Tibial nerve (tissue), 4 donors: Measurements from ENCODE around the gene IMPDH1. TPM values are rescaled to one million over a fixed set of nuclear protein-coding genes. Genes with fewer than 3 reads are reported as not detected.

Experiments used
- DNase-seq, 2 donors: peaks; one replicate each; pipeline ENCODE4 v3.0.0-alpha.2; 2019; ENCODE audit warnings: low spot score in 2 of 2
- H3K27ac ChIP-seq, 4 donors: fragments of 200-600 bp; sonication (generic) in 3 of 4; one replicate each; pipeline ENCODE4 v1.5.1; 2017 to 2019; ENCODE audit warnings: mild to moderate bottlenecking in 1 of 4
- H3K27me3 ChIP-seq, 2 donors: fragments of 200-600 bp; sonication (generic) in 1 of 2; one replicate each; pipeline versions ENCODE4 v1.5.1 to v1.6.0; 2017 to 2019
- H3K36me3 ChIP-seq, 3 donors: fragments of 200-600 bp; sonication (generic); one replicate each; pipeline ENCODE4 v1.5.1; 2018 to 2019
- H3K4me1 ChIP-seq, 4 donors: fragments of 200-600 bp; sonication (generic) in 3 of 4; one replicate each; pipeline ENCODE4 v1.5.1; 2017 to 2019
- H3K4me3 ChIP-seq, 4 donors: fragments of 200-600 bp; sonication (generic) in 3 of 4; one replicate each; pipeline ENCODE4 v1.5.1; 2017 to 2019; ENCODE audit warnings: mild to moderate bottlenecking in 1 of 4, moderate library complexity in 1 of 4
- H3K9me3 ChIP-seq, 4 donors: fragments of 200-600 bp; sonication (generic) in 3 of 4; one replicate each; pipeline ENCODE4 v1.5.1; 2017 to 2019
- CTCF ChIP-seq, 5 experiments: fragments of 200-600 bp in 3 of 5; fragments of 450-650 bp in 2 of 5; sonication (generic) in 3 of 5; IDR thresholded peaks; one replicate each; pipeline ENCODE4 v1.5.1; 2016 to 2019; ENCODE audit warnings: antibody characterized with exemption in 5 of 5, mild to moderate bottlenecking in 3 of 5, moderate library complexity in 2 of 5
- EP300 ChIP-seq, 2 donors: sonication (generic); formaldehyde crosslinking; IDR thresholded peaks; one replicate each; pipeline ENCODE4 v1.6.1; 2017; ENCODE audit warnings: antibody characterized with exemption in 2 of 2, mild to moderate bottlenecking in 1 of 2
- POLR2A ChIP-seq, 2 donors: fragments of 450-650 bp; IDR thresholded peaks; one replicate each; pipeline ENCODE4 v1.6.1; 2017; ENCODE audit warnings: antibody characterized with exemption in 2 of 2, mild to moderate bottlenecking in 2 of 2, moderate library complexity in 2 of 2
- WGBS, 2 donors: methylation state at CpG; one replicate each; pipeline ENCODE4 v1.1.5; 2018; 5-methylcytosine and 5-hydroxymethylcytosine counted together
- total RNA-seq, 4 donors: library from RNA; depleted of rRNA; stranded (reverse); fragments of >200 nt; gene quantifications; one replicate each; pipeline ENCODE4 v1.1.0, GENCODE V29; 2016

IMPDH1 gene
- total RNA-seq, 4 donors from 2014 or later, result 50.2 to 102 (median 74.0) TPM

- Histone ChIP-seq H3K27me3 (no peaks in the 10 kb centered on the region), H3K4me1 (peaks cover 0 to 21% (median 0%) of the 10 kb centered on the region in 4 donors), H3K9me3 (no peaks in the 10 kb centered on the region), H3K4me3 (no peak overlapping the region), H3K27ac (no peak overlapping the region), H3K36me3 (no peaks in the 10 kb centered on the region)
- no peak for DNase-seq
- TF ChIP-seq POLR2A (IDR thresholded peaks at IDR 0.05) (no peak), EP300 (IDR thresholded peaks at IDR 0.05) (no peak), CTCF (IDR thresholded peaks at IDR 0.05) (no peak)
- WGBS, 2 donors, result 81 to 91% methylated on average over 3 of the region's 3 CpGs
Observed at GRCh38 chr7:128422842-128423241, 13.1 kb upstream of the IMPDH1 start.

GRCh38 chr7:128422037-128422436 is 12.3 kb upstream of the IMPDH1 start:
- no peak overlapping the region for H3K27ac ChIP-seq
- peaks cover 0 to 13% (median 0%) of the 10 kb centered on the region in 4 donors for H3K4me1 ChIP-seq
- TF ChIP-seq POLR2A (IDR thresholded peaks at IDR 0.05), result no peak
- TF ChIP-seq EP300 (IDR thresholded peaks at IDR 0.05), result no peak
- TF ChIP-seq CTCF (IDR thresholded peaks at IDR 0.05), result no peak
- no peaks in the 10 kb centered on the region for H3K27me3 ChIP-seq
- WGBS, 2 donors, result 57 to 62% methylated on average over 1 of the region's 1 CpG
- DNase-seq, result no peak
- H3K4me3 ChIP-seq, result no peak overlapping the region
- no peaks in the 10 kb centered on the region for H3K36me3 ChIP-seq
- H3K9me3 ChIP-seq, result no peaks in the 10 kb centered on the region

DNA sequence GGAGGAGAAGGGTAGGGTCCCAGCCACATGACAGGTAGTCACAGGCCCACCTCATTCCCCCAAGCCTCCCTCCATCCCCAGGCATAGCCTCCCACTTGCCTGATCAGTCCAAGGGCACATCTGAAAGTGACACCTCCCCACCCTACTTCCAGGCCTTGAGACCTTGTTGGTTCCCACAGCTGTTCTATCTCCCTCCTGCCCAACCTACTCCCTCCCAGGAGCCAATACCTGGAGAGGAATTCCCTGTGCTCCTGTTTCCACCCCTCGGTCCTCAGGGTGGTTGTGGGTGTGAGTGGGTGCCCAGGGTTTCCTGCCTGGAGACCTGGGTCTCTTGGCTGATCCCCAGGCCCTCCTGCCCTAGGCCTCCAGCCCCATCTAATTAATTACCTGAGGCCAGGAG is 11.6 kb upstream of the IMPDH1 start:
- TF ChIP-seq POLR2A (IDR thresholded peaks at IDR 0.05), result no peak
- TF ChIP-seq EP300 (IDR thresholded peaks at IDR 0.05), result no peak
- TF ChIP-seq CTCF (IDR thresholded peaks at IDR 0.05), result no peak
- DNase-seq, result no peak
- no peak overlapping the region for H3K4me3 ChIP-seq
- 70 to 88% methylated on average over 1 of the region's 1 CpG for WGBS, 2 donors
- H3K36me3 ChIP-seq, result no peaks in the 10 kb centered on the region
- H3K27ac ChIP-seq, result peak overlapping the region in 1 of 4 donors; percentile 51
- H3K9me3 ChIP-seq, result no peaks in the 10 kb centered on the region
- H3K27me3 ChIP-seq, result no peaks in the 10 kb centered on the region
- H3K4me1 ChIP-seq, result peaks cover 0 to 12% (median 0%) of the 10 kb centered on the region in 4 donors

GRCh38 chr7:128420773-128421172 is 11.0 kb upstream of the IMPDH1 start:
- no peaks in the 10 kb centered on the region for H3K27me3 ChIP-seq
- no peak overlapping the region for H3K4me3 ChIP-seq
- DNase-seq, result no peak
- H3K36me3 ChIP-seq, result no peaks in the 10 kb centered on the region
- peaks cover 0 to 12% (median 0%) of the 10 kb centered on the region in 4 donors for H3K4me1 ChIP-seq
- TF ChIP-seq POLR2A (IDR thresholded peaks at IDR 0.05) (no peak), EP300 (IDR thresholded peaks at IDR 0.05) (no peak), CTCF (IDR thresholded peaks at IDR 0.05) (no peak)
- no peaks in the 10 kb centered on the region for H3K9me3 ChIP-seq
- H3K27ac ChIP-seq, result peak overlapping the region in 1 of 4 donors; percentile 51
- 87 to 88% methylated on average over 1 of the region's 1 CpG for WGBS, 2 donors

- TF ChIP-seq POLR2A (IDR thresholded peaks at IDR 0.05) (no peak), CTCF (IDR thresholded peaks at IDR 0.05) (no peak), EP300 (IDR thresholded peaks at IDR 0.05) (no peak)
- no peak for DNase-seq
- Histone ChIP-seq H3K4me3 (no peak overlapping the region), H3K9me3 (no peaks in the 10 kb centered on the region), H3K4me1 (peaks cover 0 to 12% (median 0%) of the 10 kb centered on the region in 4 donors), H3K36me3 (no peaks in the 10 kb centered on the region), H3K27ac (no peak overlapping the region), H3K27me3 (no peaks in the 10 kb centered on the region)
- 80 to 90% methylated on average over 7 of the region's 7 CpGs for WGBS, 2 donors
Observed at GRCh38 chr7:128419257-128419656, 9.5 kb upstream of the IMPDH1 start.
